PC-9 (cell line): Measurements from ENCODE around the gene PITPNB. TPM values are rescaled to one million over a fixed set of nuclear protein-coding genes. Genes with fewer than 3 reads are reported as not detected.

Source experiments
- BruUV-seq: library from RNA; stranded (reverse); fragments of 400-500 nt; replicated peaks from 2 replicates; lab custom pipeline; 2021; lab: Mats Ljungman, UMichigan
- CTCF ChIA-PET: fragments of 300-600 bp; sonication (Branson Sonifier 250); formaldehyde crosslinking; loops from one replicate; lab custom pipeline; 2022; ENCODE audit warnings: antibody characterized with exemption; lab: Charles Lee
- POLR2A ChIA-PET: fragments of 300-600 bp; sonication (Branson Sonifier 250); formaldehyde crosslinking; loops from one replicate; lab custom pipeline; 2022; ENCODE audit warnings: antibody characterized with exemption; ENCODE audit not compliant: unreplicated experiment; lab: Charles Lee
- DNase-seq, 2 experiments: peaks; one replicate each; pipeline versions ENCODE4 v3.0.0 to v3.0.0-alpha.2; 2015 to 2022; ENCODE audit warnings: mixed read lengths in 1 of 2
- H2AFZ ChIP-seq: fragments of 200-600 bp; sonication (generic); 2 replicates; pipeline ENCODE4 v1.8.1; 2017; ENCODE audit warnings: antibody characterized with exemption
- H3F3A ChIP-seq: fragments of 200-600 bp; sonication (generic); 2 replicates; pipeline ENCODE4 v1.8.1; 2017; ENCODE audit warnings: antibody characterized with exemption, mild to moderate bottlenecking, low read depth; ENCODE audit not compliant: insufficient read depth
- H3K27ac ChIP-seq: fragments of 200-600 bp; sonication (generic); 2 replicates; pipeline ENCODE4 v1.6.1; 2016; ENCODE audit warnings: mixed run types
- H3K27me3 ChIP-seq: fragments of 200-600 bp; sonication (generic); 2 replicates; pipeline ENCODE4 v1.6.1; 2016; ENCODE audit warnings: low read depth, mixed run types; ENCODE audit not compliant: insufficient read depth
- H3K36me3 ChIP-seq: fragments of 200-600 bp; sonication (generic); 2 replicates; pipeline ENCODE4 v1.6.1; 2016; ENCODE audit warnings: low read depth, mixed run types
- H3K4me1 ChIP-seq: fragments of 200-600 bp; sonication (generic); replicated peaks from 2 replicates; pipeline ENCODE4 v1.6.1; 2016; ENCODE audit warnings: mixed run types; ENCODE audit not compliant: insufficient read depth
- H3K4me2 ChIP-seq: fragments of 200-600 bp; sonication (generic); 2 replicates; pipeline ENCODE4 v1.6.1; 2017; ENCODE audit warnings: mixed run types
- H3K4me3 ChIP-seq: fragments of 200-600 bp; sonication (generic); 2 replicates; pipeline ENCODE4 v1.6.1; 2016; ENCODE audit warnings: mixed run types
- H3K79me2 ChIP-seq: fragments of 200-600 bp; sonication (generic); 2 replicates; pipeline ENCODE4 v1.6.1; 2017; ENCODE audit warnings: low read depth, mixed run types
- H3K9me2 ChIP-seq: fragments of 200-600 bp; sonication (generic); 2 replicates; pipeline ENCODE4 v1.8.1; 2017; ENCODE audit warnings: mild to moderate bottlenecking; ENCODE audit not compliant: insufficient read depth
- H3K9me3 ChIP-seq: fragments of 200-600 bp; sonication (generic); 2 replicates; pipeline ENCODE4 v1.8.1; 2016; ENCODE audit warnings: low read depth; ENCODE audit not compliant: insufficient read depth
- H4K20me1 ChIP-seq: fragments of 200-600 bp; sonication (generic); 2 replicates; pipeline ENCODE4 v1.8.1; 2017; ENCODE audit not compliant: insufficient read depth
- CTCF ChIP-seq: fragments of 200-600 bp; sonication (generic); conservative IDR thresholded peaks from 2 replicates; pipeline ENCODE4 v1.6.1; 2017; ENCODE audit warnings: mixed run types, antibody characterized with exemption, mild to moderate bottlenecking, moderate library complexity
- EZH2 ChIP-seq: fragments of 200-600 bp; sonication (generic); IDR thresholded peaks from 2 replicates; pipeline ENCODE4 v1.8.0; 2017; ENCODE audit warnings: antibody characterized with exemption, low read depth
- intact Hi-C: fragments of 100-400 bp; cut with micrococcal nuclease; formaldehyde crosslinking; loops from one replicate; pipeline ENCODE4 v1.10.0; 2022; ENCODE audit not compliant: unreplicated experiment
- total RNA-seq: library from RNA; stranded (reverse); gene quantifications from 2 replicates; pipeline ENCODE4 v1.2.3, GENCODE V29; 2021

PITPNB gene
- total RNA-seq, 1 experiment from 2014 or later, result 49.6 TPM

DNA sequence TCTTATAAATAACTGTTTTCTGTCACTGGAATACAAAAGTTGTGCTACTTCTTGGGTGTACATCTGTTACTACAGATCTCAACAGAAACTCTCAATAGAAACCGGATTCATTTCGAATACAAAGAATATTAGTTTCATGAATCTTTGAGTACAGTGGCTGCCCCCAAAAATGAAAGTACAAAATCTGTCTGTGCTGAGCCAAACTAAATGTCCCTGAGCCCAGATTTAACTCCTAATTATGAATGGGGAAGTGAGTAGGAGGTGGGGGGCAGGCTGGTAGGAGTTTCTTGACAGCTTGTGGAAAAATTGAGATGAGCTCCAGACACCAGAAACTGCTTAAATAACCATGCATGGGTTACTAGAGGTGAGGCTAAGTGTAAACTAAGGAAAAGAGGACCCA, 41.6 kb downstream of the PITPNB start:
- H4K20me1 ChIP-seq, result peaks cover 46% of the 10 kb centered on the region
- CTCF ChIA-PET, result no interaction called here

GRCh38 chr22:27876684-27877083, 42.4 kb downstream of the PITPNB start:
- H3K36me3 ChIP-seq, result peaks cover 32% of the 10 kb centered on the region
- H3K9me2 ChIP-seq, result no peaks in the 10 kb centered on the region
- BruUV-seq, result no TSS peak
- no peak overlapping the region for H2AFZ ChIP-seq
- H3K27ac ChIP-seq, result no peak overlapping the region
- no peaks in the 10 kb centered on the region for H3K4me1 ChIP-seq
- TF ChIP-seq CTCF (no peak), EZH2 (no peak)
- H3K4me3 ChIP-seq, result no peak overlapping the region
- H3K4me2 ChIP-seq, result no peak overlapping the region
- no peaks in the 10 kb centered on the region for H3K9me3 ChIP-seq
- peaks cover 43% of the 10 kb centered on the region for H3K79me2 ChIP-seq
- CTCF ChIA-PET, result no interaction called here
- peaks cover 8% of the 10 kb centered on the region; the same call in 1 of the 2 replicates for H3F3A ChIP-seq
- no peaks in the 10 kb centered on the region for H3K27me3 ChIP-seq
- no peak for DNase-seq
- POLR2A ChIA-PET, result interaction anchor here (0.7 kb wide), 2 partner anchors 11 to 39 kb away, joined by 4 to 5 read pairs; no protein-coding TSS in a partner anchor
- intact Hi-C loops, result no loop called here
- H4K20me1 ChIP-seq, result peaks cover 42% of the 10 kb centered on the region

More for the DNA sequence above, 41.6 kb downstream of the PITPNB start:
- DNase-seq, result no peak
- no peak for TF ChIP-seq CTCF
- no peak for TF ChIP-seq EZH2
- no TSS peak for BruUV-seq
- Histone ChIP-seq H3K9me3 (no peaks in the 10 kb centered on the region), H3K9me2 (no peaks in the 10 kb centered on the region), H3K36me3 (peaks cover 28% of the 10 kb centered on the region), H3K27me3 (no peaks in the 10 kb centered on the region), H3K4me1 (no peaks in the 10 kb centered on the region), H3F3A (peaks cover 17% of the 10 kb centered on the region; the same call in 1 of the 2 replicates), H3K4me2 (no peak overlapping the region), H3K27ac (no peak overlapping the region), H3K79me2 (peaks cover 43% of the 10 kb centered on the region), H2AFZ (no peak overlapping the region), H3K4me3 (no peak overlapping the region)
- intact Hi-C loops, result no loop called here
- POLR2A ChIA-PET, result no interaction called here

- H3K79me2 ChIP-seq, result peaks cover 43% of the 10 kb centered on the region
- POLR2A ChIA-PET, result interaction anchor here (0.7 kb wide), 1 partner anchor 11 kb away, joined by 5 read pairs; no protein-coding TSS in a partner anchor
Measured at GRCh38 chr22:27875951-27876350, 43.1 kb downstream of the PITPNB start.

GRCh38 chr22:27874764-27875163, 44.3 kb downstream of the PITPNB start:
- no peak overlapping the region for H3K4me2 ChIP-seq
- no peak overlapping the region for H3K4me3 ChIP-seq
- no peak for TF ChIP-seq CTCF
- no peak for TF ChIP-seq EZH2
- H3K27me3 ChIP-seq, result no peaks in the 10 kb centered on the region
- no peaks in the 10 kb centered on the region for H3K9me2 ChIP-seq
- no peak overlapping the region for H3K27ac ChIP-seq
- H3K4me1 ChIP-seq, result no peaks in the 10 kb centered on the region
- H3K36me3 ChIP-seq, result peaks cover 43% of the 10 kb centered on the region
- H2AFZ ChIP-seq, result no peak overlapping the region
- POLR2A ChIA-PET, result no interaction called here
- CTCF ChIA-PET, result no interaction called here
- H3K9me3 ChIP-seq, result no peaks in the 10 kb centered on the region
- peaks cover 8% of the 10 kb centered on the region; the same call in 1 of the 2 replicates for H3F3A ChIP-seq
- intact Hi-C loops, result no loop called here
- H4K20me1 ChIP-seq, result peaks cover 33% of the 10 kb centered on the region
- BruUV-seq, result no TSS peak
- no peak for DNase-seq
- peaks cover 35% of the 10 kb centered on the region for H3K79me2 ChIP-seq

More at GRCh38 chr22:27875951-27876350, 43.1 kb downstream of the PITPNB start:
- no peak for TF ChIP-seq EZH2
- no TSS peak for BruUV-seq
- Histone ChIP-seq H3K9me3 (no peaks in the 10 kb centered on the region), H4K20me1 (peaks cover 42% of the 10 kb centered on the region), H3K4me3 (no peak overlapping the region), H3K27ac (no peak overlapping the region), H3K4me2 (no peak overlapping the region), H3K27me3 (no peaks in the 10 kb centered on the region), H3F3A (peaks cover 3% of the 10 kb centered on the region; the same call in 1 of the 2 replicates), H3K4me1 (no peaks in the 10 kb centered on the region), H3K9me2 (no peaks in the 10 kb centered on the region), H3K36me3 (peaks cover 36% of the 10 kb centered on the region), H2AFZ (no peak overlapping the region)
- no peak for DNase-seq
- CTCF ChIA-PET, result no interaction called here
- intact Hi-C loops, result no loop called here
